Activated naive CD4-positive, alpha-beta T cell treated with anti-CD3 and anti-CD28 coated beads, Interleukin-2, amount 10 ng/mL, durations not matched to agents 7 days and 5 days (primary cell): ENCODE data around the gene STAT1.
A peak's percentile ranks its signal among the peaks of the same experiment; 100 is the strongest.

ENCODE experiments used
- CTCF ChIA-PET: fragments of 350-600 bp; sonication (Branson Sonifier 250); formaldehyde crosslinking; loops from one replicate; lab custom pipeline; 2021; ENCODE audit warnings: antibody characterized with exemption; lab: Charles Lee
- DNase-seq: peaks from one replicate; pipeline ENCODE4 v3.0.0-alpha.2; 2020
- H3K27ac Mint-ChIP-seq: one replicate; pipeline ENCODE4 v1.8.0; 2021; ENCODE audit warnings: mild to moderate bottlenecking, moderate library complexity, mixed read lengths
- H3K27me3 Mint-ChIP-seq: one replicate; pipeline ENCODE4 v1.8.0; 2021; ENCODE audit warnings: mild to moderate bottlenecking, mixed read lengths
- H3K36me3 Mint-ChIP-seq: one replicate; pipeline ENCODE4 v1.8.0; 2021; ENCODE audit warnings: mixed read lengths
- H3K4me1 Mint-ChIP-seq: one replicate; pipeline ENCODE4 v1.8.0; 2021; ENCODE audit warnings: mixed read lengths
- H3K4me3 Mint-ChIP-seq: one replicate; pipeline ENCODE4 v1.8.0; 2021; ENCODE audit warnings: mild to moderate bottlenecking, moderate library complexity, mixed read lengths
- H3K9me3 Mint-ChIP-seq: one replicate; pipeline ENCODE4 v1.8.0; 2021; ENCODE audit warnings: mixed read lengths

STAT1 gene

DNA sequence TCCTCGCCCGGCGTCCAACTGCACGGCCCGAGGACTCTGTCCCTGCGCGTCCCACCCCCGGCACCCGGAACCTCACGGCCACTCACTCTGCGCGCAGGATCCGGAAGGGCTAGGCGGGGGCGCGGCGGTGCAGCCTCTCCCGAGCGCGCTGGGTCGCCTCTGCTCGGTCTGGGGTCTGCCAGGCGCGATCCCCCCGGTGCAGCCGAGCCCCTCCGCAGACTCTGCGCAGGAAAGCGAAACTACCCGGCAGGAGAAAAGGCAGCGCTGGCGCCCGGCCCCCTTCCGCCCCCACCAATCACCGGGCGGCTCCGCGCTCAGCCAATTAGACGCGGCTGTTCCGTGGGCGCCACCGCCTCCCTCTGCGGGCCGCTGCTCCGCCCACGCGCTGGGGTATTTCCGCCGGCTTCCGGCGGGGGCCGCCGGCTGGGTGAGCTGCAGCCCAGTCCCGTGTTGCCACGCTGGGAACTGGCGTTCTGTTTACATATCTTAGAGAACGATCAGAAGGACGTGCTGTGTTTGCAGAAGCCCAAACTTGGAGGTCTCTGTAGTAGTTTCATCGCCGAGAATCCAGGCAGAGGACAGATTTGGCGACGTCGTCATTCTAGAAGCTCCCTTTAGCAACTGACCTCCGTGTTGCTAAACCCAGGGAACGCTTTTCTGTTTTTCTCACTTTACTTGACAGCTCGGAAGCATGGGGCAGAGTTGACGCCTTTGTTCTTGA lies at the start of gene STAT1:
Gene STAT1 (minus strand): TSS at position 240 of the 721 bp plus-strand sequence. CDS start 4,168 bp downstream, outside the sequence.
- Mint-ChIP-seq H3K36me3 (peaks cover 34% of the 10 kb centered on the region), H3K4me1 (peaks cover 37% of the 10 kb centered on the region), H3K27ac (no peak within 1 kb of the TSS), H3K27me3 (no peaks in the 10 kb centered on the region), H3K4me3 (no peak within 1 kb of the TSS), H3K9me3 (peaks cover 7% of the 10 kb centered on the region)
- CTCF ChIA-PET, result interaction anchor here (1.0 to 1.3 kb wide), 3 partner anchors 9 to 50 kb away, joined by 3 to 4 read pairs (median 3); no protein-coding TSS in a partner anchor
- peak; percentile 95 for DNase-seq

DNA sequence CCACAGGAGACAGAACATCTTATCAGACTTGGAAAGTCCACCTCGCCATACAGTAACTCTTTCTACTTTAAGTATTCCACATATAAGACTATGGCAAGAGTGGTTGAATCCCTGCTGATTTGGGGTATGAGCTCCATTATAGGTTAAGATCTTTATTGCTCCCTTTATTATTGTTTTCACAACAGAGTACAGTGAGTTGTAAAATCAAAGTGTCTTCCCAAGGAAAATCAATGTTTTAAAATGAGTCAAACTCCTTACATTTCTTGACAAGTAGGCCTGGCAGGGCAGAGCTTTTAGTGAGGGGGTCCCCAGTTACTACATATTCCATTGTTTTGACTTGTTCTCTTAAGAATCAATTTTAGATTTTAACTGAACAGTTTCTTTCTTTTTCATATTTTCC lies 49.6 kb upstream of the STAT1 start:
- DNase-seq, result no peak
- Mint-ChIP-seq H3K4me1 (peaks cover 77% of the 10 kb centered on the region), H3K27me3 (no peaks in the 10 kb centered on the region), H3K9me3 (no peaks in the 10 kb centered on the region), H3K4me3 (peak overlapping the region; percentile 60), H3K36me3 (peaks cover 76% of the 10 kb centered on the region), H3K27ac (peak overlapping the region; percentile 85)
- CTCF ChIA-PET, result interaction anchor here (1.3 to 22.9 kb wide), 3 partner anchors 11 to 96 kb away, joined by 3 to 689 read pairs (median 49); partner anchors contain the start of genes STAT1 and STAT4

DNA sequence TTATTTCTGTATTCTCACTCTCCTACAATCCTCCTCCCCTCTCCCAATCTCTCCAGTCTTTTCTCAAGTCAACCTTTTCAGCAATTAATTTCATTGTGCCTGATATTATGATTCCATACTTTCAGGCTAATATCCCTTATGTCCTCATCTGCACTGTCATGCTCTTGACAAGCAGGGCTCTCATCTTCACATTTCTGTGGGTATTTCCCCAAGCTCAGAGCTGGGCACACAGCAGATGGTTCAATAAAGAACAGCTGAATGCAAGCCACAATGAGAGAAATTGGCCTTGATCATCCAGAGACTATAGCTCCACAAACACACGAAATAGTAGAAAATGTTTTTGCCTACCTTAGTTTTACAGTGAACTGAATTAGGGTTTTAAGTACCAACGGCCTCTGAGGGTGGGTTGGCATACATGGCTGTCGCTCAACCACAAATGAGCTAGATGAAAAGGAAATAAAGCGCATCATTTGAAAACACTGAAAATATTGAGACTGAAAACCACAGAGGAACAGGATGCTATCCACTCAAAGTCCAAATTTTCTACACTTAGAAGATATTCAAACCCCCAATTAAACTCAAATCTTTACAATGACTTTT lies 47.5 kb upstream of the STAT1 start:
- peaks cover 71% of the 10 kb centered on the region for H3K4me1 Mint-ChIP-seq
- peak; percentile 50 for DNase-seq
- no peaks in the 10 kb centered on the region for H3K9me3 Mint-ChIP-seq
- H3K4me3 Mint-ChIP-seq, result peak overlapping the region; percentile 62
- no peaks in the 10 kb centered on the region for H3K27me3 Mint-ChIP-seq
- CTCF ChIA-PET, result interaction anchor here (5.4 to 22.9 kb wide), 2 partner anchors 9 to 98 kb away, joined by 49 to 689 read pairs; partner anchors contain the start of gene STAT4
- H3K27ac Mint-ChIP-seq, result peak overlapping the region; percentile 95
- peaks cover 69% of the 10 kb centered on the region for H3K36me3 Mint-ChIP-seq

DNA sequence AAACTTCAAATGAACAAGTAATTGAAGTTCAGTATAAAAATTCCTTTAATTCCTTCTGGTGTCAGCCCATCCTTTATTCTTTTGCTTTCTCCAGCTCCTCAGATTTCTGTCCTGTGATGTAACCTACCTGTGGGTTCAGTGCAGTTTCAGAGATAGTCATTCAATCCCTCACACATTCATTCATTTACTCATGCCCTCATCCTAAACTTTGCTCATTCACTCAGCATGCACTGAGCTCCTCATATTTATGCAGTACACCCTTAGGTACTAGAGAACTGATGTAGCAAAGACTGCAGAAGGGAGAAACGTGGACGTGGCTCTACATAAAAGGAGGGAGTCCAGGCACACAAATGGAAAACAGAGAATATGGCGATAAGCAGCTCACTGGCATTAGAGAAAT lies 45.3 kb upstream of the STAT1 start:
- no peak overlapping the region for H3K4me3 Mint-ChIP-seq
- DNase-seq, result no peak
- H3K9me3 Mint-ChIP-seq, result no peaks in the 10 kb centered on the region
- no peak overlapping the region for H3K27ac Mint-ChIP-seq
- no peaks in the 10 kb centered on the region for H3K27me3 Mint-ChIP-seq
- H3K36me3 Mint-ChIP-seq, result peaks cover 64% of the 10 kb centered on the region
- H3K4me1 Mint-ChIP-seq, result peaks cover 79% of the 10 kb centered on the region
- CTCF ChIA-PET, result interaction anchor here (0.6 to 22.9 kb wide), 2 partner anchors 100 to 166 kb away, joined by 3 to 689 read pairs; partner anchors contain the start of gene STAT4

DNA sequence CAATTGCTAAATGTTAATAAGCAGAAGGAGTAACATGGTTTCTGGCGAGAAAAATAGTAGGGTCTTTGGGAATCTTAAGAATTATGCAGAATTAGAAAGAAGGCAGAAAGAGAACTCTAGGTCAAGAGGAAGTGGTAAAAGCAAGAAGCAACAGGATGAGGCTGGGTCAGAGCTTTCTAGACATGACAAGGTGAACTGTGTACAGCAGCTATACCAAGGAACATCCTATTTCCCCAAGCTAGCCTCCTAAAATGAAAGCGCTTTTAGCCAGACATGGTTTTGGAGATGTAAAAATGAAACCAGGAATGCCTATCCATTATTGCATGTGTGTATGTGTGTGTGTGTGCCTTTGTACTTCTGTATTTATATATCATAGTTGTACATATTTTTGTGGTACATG lies 42.3 kb upstream of the STAT1 start:
- peaks cover 51% of the 10 kb centered on the region for H3K4me1 Mint-ChIP-seq
- CTCF ChIA-PET, result interaction anchor here (22.9 kb wide), 1 partner anchor 103 kb away, joined by 689 read pairs; the partner anchor contains the start of gene STAT4
- peaks cover 49% of the 10 kb centered on the region for H3K36me3 Mint-ChIP-seq
- H3K4me3 Mint-ChIP-seq, result no peak overlapping the region
- no peaks in the 10 kb centered on the region for H3K9me3 Mint-ChIP-seq
- H3K27ac Mint-ChIP-seq, result peak overlapping the region; percentile 80
- peak; percentile 36 for DNase-seq
- no peaks in the 10 kb centered on the region for H3K27me3 Mint-ChIP-seq

DNA sequence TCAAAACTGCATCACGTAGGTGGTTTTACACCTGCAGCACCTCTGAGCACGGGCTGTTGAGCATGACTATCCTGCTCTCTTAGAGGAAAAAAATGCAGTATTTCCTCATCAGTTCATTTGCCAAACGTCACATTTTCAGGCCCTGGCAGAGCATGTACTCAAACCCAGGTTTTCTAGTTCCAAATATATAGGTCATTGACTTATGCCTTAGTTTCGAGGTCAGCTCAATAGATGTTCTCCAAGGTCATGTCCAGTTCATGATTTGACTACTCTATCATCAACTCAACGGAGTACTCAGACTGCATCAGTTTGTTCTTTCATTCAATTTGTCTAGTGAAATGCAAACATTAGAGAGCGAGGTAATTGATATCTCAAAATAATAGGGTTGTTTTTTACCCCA lies 39.3 kb upstream of the STAT1 start:
- CTCF ChIA-PET, result interaction anchor here (1.1 to 22.9 kb wide), 11 partner anchors 10 to 501 kb away, joined by 3 to 689 read pairs (median 10); partner anchors contain the start of gene STAT4

DNA sequence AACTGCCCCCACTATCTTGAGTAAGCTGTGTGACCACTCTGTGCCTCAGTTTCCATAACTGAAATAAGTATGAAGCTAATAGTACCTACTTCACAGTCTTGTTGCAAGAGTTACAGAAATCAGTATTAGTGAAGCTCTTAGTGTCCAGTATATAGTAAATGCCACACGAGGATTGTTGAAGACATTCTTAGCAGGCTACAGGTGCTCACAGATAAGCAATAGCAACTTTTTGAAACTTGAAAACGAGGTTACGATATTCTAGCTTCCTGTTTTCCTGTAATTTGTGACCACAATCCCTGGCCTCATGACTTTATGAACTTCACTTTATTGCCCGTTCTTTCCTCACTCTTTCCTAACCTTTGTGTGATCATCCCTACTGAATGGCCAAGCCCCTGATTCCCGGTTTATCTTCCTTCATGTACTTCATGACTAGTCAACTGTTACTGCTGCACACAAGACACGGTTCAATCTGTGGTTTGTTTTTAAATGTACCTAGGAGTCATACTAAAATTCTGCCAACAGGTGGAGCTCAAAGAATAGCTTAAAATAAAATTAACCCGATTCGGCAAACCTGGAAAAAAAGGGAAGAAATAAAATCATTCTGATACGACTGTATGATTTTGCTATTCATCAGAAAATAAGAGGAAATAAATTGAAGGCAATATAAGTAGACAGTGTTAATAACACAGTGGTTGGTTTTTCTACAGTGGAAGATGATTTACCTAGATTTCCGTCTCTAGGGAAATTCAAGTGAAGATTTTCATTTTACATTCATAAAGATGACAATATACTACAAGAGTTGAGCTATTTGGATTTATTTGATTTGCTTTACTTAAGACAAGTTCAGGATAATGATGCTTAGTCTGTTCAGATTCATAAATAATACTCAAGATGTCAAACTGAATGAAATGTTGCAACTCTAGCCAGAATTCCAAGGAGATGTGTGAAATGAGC lies 38.1 kb upstream of the STAT1 start:
- H3K27ac Mint-ChIP-seq, result no peak overlapping the region
- H3K4me1 Mint-ChIP-seq, result peaks cover 21% of the 10 kb centered on the region
- peaks cover 41% of the 10 kb centered on the region for H3K36me3 Mint-ChIP-seq
- peaks cover 1% of the 10 kb centered on the region for H3K9me3 Mint-ChIP-seq
- DNase-seq, result no peak
- CTCF ChIA-PET, result interaction anchor here (0.8 to 22.9 kb wide), 25 partner anchors 8 to 577 kb away, joined by 3 to 689 read pairs (median 4); partner anchors contain the start of gene STAT4
- H3K27me3 Mint-ChIP-seq, result no peaks in the 10 kb centered on the region
- no peak overlapping the region for H3K4me3 Mint-ChIP-seq

More for the DNA sequence above, 39.3 kb upstream of the STAT1 start:
- Mint-ChIP-seq H3K9me3 (no peaks in the 10 kb centered on the region), H3K4me3 (no peak overlapping the region), H3K27me3 (no peaks in the 10 kb centered on the region), H3K4me1 (peaks cover 30% of the 10 kb centered on the region), H3K36me3 (peaks cover 38% of the 10 kb centered on the region), H3K27ac (peak overlapping the region; percentile 39)
- DNase-seq, result no peak

DNA sequence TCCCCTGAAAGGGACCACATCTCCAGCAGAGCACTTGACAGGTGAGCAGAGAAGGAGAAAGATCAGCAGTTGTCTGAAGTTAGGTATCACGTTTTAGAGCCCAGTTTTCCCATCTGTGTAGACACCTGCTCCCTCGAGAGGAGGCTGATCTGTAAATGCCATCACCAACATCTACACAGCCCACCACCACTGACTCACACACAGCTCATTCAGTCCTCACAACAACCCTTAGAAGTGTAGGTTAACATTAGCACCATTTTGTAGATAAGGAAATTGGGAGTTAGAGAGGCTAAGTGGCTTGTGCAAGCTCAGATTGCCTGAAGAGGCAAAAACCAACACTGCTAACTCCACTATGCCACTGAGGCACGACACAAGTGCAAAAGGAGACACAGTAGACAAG lies 37.2 kb upstream of the STAT1 start:
- no peaks in the 10 kb centered on the region for H3K27me3 Mint-ChIP-seq
- no peak overlapping the region for H3K27ac Mint-ChIP-seq
- H3K9me3 Mint-ChIP-seq, result peaks cover 1% of the 10 kb centered on the region
- peaks cover 13% of the 10 kb centered on the region for H3K4me1 Mint-ChIP-seq
- no peak for DNase-seq
- peaks cover 44% of the 10 kb centered on the region for H3K36me3 Mint-ChIP-seq
- H3K4me3 Mint-ChIP-seq, result no peak overlapping the region
- CTCF ChIA-PET, result interaction anchor here (0.8 to 22.9 kb wide), 16 partner anchors 7 to 470 kb away, joined by 3 to 689 read pairs (median 5); partner anchors contain the start of gene STAT4

DNA sequence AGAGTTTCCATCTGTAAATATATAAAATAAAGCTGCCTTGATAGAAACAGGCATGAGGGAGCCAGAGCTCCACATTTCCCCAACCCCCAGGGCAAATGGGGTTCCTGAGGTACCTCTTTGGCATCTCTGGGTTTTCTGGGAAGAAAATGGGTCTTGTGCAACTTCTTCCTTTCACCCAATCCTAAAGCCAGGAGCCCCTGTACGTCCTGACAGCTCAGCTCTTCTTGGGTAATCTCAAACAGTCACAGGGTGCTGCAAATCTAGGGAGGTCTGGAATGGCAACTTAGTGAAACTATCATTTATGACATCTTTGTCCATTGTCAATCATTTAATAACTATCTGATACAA lies 36.6 kb upstream of the STAT1 start:
- Mint-ChIP-seq H3K27ac (no peak overlapping the region), H3K4me3 (no peak overlapping the region), H3K36me3 (peaks cover 46% of the 10 kb centered on the region), H3K4me1 (peaks cover 8% of the 10 kb centered on the region), H3K27me3 (no peaks in the 10 kb centered on the region), H3K9me3 (peaks cover 4% of the 10 kb centered on the region)
- DNase-seq, result no peak
- CTCF ChIA-PET, result interaction anchor here (1.0 to 22.9 kb wide), 4 partner anchors 9 to 109 kb away, joined by 3 to 689 read pairs (median 11); partner anchors contain the start of gene STAT4

DNA sequence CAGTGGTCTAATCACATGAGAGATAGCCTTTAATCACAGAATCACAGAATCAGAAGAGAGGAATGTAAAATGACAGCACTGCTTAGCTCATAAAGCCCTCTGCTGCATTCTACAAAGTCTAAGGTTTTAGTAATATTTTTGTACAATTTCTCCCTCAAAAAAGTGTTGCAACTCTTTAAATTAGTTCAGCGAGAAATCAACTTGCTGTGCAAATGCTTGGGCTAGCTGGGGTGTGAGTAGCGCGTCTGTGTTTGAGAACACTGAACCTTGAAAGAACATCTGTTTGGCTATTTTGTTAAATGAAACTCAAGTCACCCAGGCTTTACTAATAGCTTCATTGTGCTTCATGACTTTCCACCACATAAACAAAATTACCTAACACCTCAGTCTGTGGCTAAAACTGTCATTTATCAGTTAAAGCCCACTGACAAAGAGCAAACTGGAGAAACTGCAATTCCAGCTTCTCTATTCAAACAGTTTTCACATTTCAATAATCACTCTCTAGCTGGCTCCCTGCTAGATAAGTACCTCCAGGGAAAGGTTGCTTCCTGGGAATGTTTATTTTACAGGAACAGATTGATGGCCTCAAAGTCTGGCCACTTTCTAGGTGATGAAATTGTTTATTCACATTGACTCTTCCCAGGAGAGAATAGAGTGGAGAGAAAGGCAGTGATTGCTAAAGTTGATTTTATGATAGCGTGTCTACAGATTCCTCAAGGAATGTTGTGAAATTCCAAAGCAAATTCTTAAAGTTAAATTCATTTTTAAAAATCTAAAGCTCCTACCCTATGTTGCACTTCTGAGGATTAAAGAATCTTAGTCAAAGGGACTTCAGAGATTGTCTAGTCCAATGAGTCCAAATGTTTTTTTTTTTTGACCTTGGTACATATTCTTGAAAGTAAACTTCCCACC lies 36.0 kb upstream of the STAT1 start:
- H3K9me3 Mint-ChIP-seq, result peaks cover 4% of the 10 kb centered on the region
- peaks cover 52% of the 10 kb centered on the region for H3K36me3 Mint-ChIP-seq
- H3K4me3 Mint-ChIP-seq, result no peak overlapping the region
- H3K27ac Mint-ChIP-seq, result no peak overlapping the region
- no peaks in the 10 kb centered on the region for H3K27me3 Mint-ChIP-seq
- DNase-seq, result no peak
- CTCF ChIA-PET, result interaction anchor here (1.6 to 22.9 kb wide), 3 partner anchors 8 to 109 kb away, joined by 3 to 689 read pairs (median 17); partner anchors contain the start of gene STAT4
- H3K4me1 Mint-ChIP-seq, result peaks cover 7% of the 10 kb centered on the region

DNA sequence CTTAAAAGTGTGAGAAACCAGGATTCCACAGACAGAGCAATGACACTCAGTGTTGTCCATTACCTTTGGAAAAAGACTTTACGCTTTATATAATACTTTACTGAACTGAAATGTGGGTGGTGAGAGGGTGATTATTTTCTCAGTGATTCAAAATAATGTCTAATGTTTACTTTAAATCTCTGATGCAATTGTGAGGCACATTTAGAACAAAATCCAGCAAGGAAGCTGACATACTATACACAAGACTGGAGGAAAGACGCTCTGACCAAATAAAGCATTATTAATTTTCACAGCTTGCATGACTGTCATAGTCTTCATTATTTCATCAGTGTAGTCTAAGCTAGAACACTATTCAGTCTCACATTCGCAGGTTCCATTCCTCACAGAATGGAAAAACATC lies 34.1 kb upstream of the STAT1 start:
- H3K4me1 Mint-ChIP-seq, result no peaks in the 10 kb centered on the region
- H3K27me3 Mint-ChIP-seq, result no peaks in the 10 kb centered on the region
- CTCF ChIA-PET, result interaction anchor here (1.6 to 22.9 kb wide), 2 partner anchors 13 to 111 kb away, joined by 3 to 689 read pairs; partner anchors contain the start of gene STAT4
- H3K36me3 Mint-ChIP-seq, result peaks cover 50% of the 10 kb centered on the region
- DNase-seq, result no peak
- no peak overlapping the region for H3K4me3 Mint-ChIP-seq
- peaks cover 11% of the 10 kb centered on the region for H3K9me3 Mint-ChIP-seq
- H3K27ac Mint-ChIP-seq, result no peak overlapping the region

DNA sequence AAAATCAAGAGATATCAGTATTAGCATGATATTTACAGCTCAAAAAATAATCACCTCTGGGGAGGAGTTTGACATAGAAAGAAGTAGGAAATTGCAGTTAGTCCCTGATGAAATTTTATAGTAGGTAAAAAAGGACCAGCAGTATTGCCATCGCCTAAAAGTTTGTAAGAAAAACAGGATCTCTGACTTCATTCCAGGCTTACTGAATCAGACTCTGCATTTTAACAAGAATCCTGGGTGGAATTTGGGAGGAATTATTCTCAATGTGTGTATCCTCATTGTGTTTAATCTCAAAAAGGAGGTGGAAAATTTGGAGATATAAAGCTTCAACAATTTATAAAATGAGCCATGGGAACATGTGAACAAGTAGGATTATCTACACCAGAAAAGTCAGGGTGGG lies 31.2 kb upstream of the STAT1 start:
- H3K27ac Mint-ChIP-seq, result peak overlapping the region; percentile 6
- no peaks in the 10 kb centered on the region for H3K27me3 Mint-ChIP-seq
- H3K36me3 Mint-ChIP-seq, result peaks cover 56% of the 10 kb centered on the region
- peaks cover 11% of the 10 kb centered on the region for H3K9me3 Mint-ChIP-seq
- DNase-seq, result no peak
- no peak overlapping the region for H3K4me3 Mint-ChIP-seq
- CTCF ChIA-PET, result interaction anchor here (22.9 kb wide), 1 partner anchor 114 kb away, joined by 689 read pairs; the partner anchor contains the start of gene STAT4
- peaks cover 9% of the 10 kb centered on the region for H3K4me1 Mint-ChIP-seq
